ENCODE measurements around the gene ZBTB6.
"Not testable (repeated sequence)": the region's sequence is repeated elsewhere in the genome, so short reads cannot be mapped to it uniquely, and the experiment has no call there.

The ZBTB6 gene

GRCh38 chr9:122922713-122923112 is 9.6 kb upstream of the ZBTB6 start:
- no peaks in the 10 kb centered on the region for H3K27me3 ChIP-seq (ENCODE audit: insufficient read depth, low read length)
- no peaks in the 10 kb centered on the region for H3K9me3 ChIP-seq (ENCODE audit: insufficient read depth, low read depth, low read length)
- no peak overlapping the region for H3K4me3 ChIP-seq (ENCODE audit: low read length)
- WGBS, result 84% methylated on average over 8 of the region's 8 CpGs
- H3K27ac ChIP-seq (ENCODE audit: low read depth, low read length), result peak overlapping the region; percentile 62; the same call in 1 of the 2 replicates
- H3K36me3 ChIP-seq (ENCODE audit: insufficient read depth, low read length), result peaks cover 38% of the 10 kb centered on the region
- H3K4me1 ChIP-seq (ENCODE audit: insufficient read depth, low read length), result peaks cover 18% of the 10 kb centered on the region
- no peak overlapping the region for H3K9ac ChIP-seq (ENCODE audit: low read depth, low read length)

DNA sequence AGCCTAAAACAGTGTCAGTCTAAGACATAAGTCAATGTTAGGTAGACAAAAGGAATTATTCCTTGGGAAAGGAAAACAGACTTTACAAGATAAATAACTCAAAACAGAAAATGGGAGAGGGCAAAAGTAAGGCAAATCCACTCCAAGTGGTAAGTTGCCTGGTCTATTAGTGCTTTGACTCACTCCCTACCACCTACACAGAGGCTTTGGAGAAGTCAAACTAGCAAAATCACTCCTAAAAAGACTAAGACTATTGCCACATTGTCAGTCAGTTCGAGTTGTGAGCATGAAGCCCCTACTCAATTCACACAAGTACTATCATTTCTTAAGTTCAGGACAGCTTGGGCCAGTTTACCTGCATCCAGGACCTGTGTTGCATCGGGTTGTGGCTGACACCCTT is 5.2 kb upstream of the ZBTB6 start:
- Histone ChIP-seq H3K36me3 (ENCODE audit: insufficient read depth, low read length) (peaks cover 38% of the 10 kb centered on the region), H3K4me1 (ENCODE audit: insufficient read depth, low read length) (peaks cover 11% of the 10 kb centered on the region), H3K27ac (ENCODE audit: low read depth, low read length) (no peak overlapping the region), H3K9ac (ENCODE audit: low read depth, low read length) (no peak overlapping the region), H3K4me3 (ENCODE audit: low read length) (no peak overlapping the region), H3K27me3 (ENCODE audit: insufficient read depth, low read length) (no peaks in the 10 kb centered on the region), H3K9me3 (ENCODE audit: insufficient read depth, low read depth, low read length) (no peaks in the 10 kb centered on the region)
- WGBS, result 93% methylated on average over 2 of the region's 2 CpGs

DNA sequence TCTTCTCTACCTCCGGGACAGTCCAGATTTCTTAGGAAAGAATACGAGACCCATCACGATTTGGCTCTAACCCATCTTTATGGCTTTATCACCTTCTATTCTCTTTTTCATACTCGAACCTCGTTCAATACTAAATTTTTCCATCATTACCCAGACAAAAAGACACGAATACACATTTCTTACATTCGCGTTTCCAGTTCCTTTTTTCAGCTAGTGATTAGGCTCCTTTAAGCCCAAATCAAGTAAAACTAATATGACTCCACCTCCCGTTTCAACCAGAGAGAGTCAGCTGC is 506 bp downstream of the ZBTB6 start:
- WGBS, result 7% methylated on average over 9 of the region's 9 CpGs
- peaks cover 6% of the 10 kb centered on the region; the same call in 1 of the 2 replicates for H3K4me1 ChIP-seq (ENCODE audit: insufficient read depth, low read length)

GRCh38 chr9:122906122-122906521 is 7.0 kb downstream of the ZBTB6 start:
- Histone ChIP-seq H3K4me1 (ENCODE audit: insufficient read depth, low read length) (peaks cover 15% of the 10 kb centered on the region), H3K36me3 (ENCODE audit: insufficient read depth, low read length) (peaks cover 30% of the 10 kb centered on the region)
- 97% methylated on average over 16 of the region's 16 CpGs for WGBS
- not testable (repeated sequence) for H3K9ac ChIP-seq (ENCODE audit: low read depth, low read length); H3K27me3 ChIP-seq (ENCODE audit: insufficient read depth, low read length); H3K4me3 ChIP-seq (ENCODE audit: low read length); H3K27ac ChIP-seq (ENCODE audit: low read depth, low read length); H3K9me3 ChIP-seq (ENCODE audit: insufficient read depth, low read depth, low read length)

More for the DNA sequence above, 506 bp downstream of the ZBTB6 start:
- Histone ChIP-seq H3K27me3 (ENCODE audit: insufficient read depth, low read length) (no peaks in the 10 kb centered on the region), H3K27ac (ENCODE audit: low read depth, low read length) (peak overlapping the region; percentile 93), H3K9me3 (ENCODE audit: insufficient read depth, low read depth, low read length) (no peaks in the 10 kb centered on the region), H3K9ac (ENCODE audit: low read depth, low read length) (peak overlapping the region; percentile 94), H3K4me3 (ENCODE audit: low read length) (peak overlapping the region; percentile 81), H3K36me3 (ENCODE audit: insufficient read depth, low read length) (peaks cover 34% of the 10 kb centered on the region)

- WGBS, result under 1% methylated on average over 77 of the region's 77 CpGs
- H3K27ac ChIP-seq (ENCODE audit: low read depth, low read length), result peak within 1 kb of the TSS; percentile 86
- peaks cover 20% of the 10 kb centered on the region for H3K36me3 ChIP-seq (ENCODE audit: insufficient read depth, low read length)
- H3K27me3 ChIP-seq (ENCODE audit: insufficient read depth, low read length), result no peaks in the 10 kb centered on the region
- peak within 1 kb of the TSS; percentile 96 for H3K9ac ChIP-seq (ENCODE audit: low read depth, low read length)
- H3K4me3 ChIP-seq (ENCODE audit: low read length), result peak within 1 kb of the TSS; percentile 83
- no peaks in the 10 kb centered on the region for H3K9me3 ChIP-seq (ENCODE audit: insufficient read depth, low read depth, low read length)
- H3K4me1 ChIP-seq (ENCODE audit: insufficient read depth, low read length), result peaks cover 15% of the 10 kb centered on the region
Measured at GRCh38 chr9:122904823-122905710, 8.1 kb downstream of the ZBTB6 start, which contains the start of gene RC3H2. Gene RC3H2 (minus strand): TSS chr9:122905359. CDS start chr9:122897509, 7,850 bp downstream.

GRCh38 chr9:122904466-122904822 is 8.7 kb downstream of the ZBTB6 start:
- H3K27ac ChIP-seq (ENCODE audit: low read depth, low read length), result peak overlapping the region; percentile 86

GRCh38 chr9:122900791-122901190 is 12.3 kb downstream of the ZBTB6 start:
- no peak overlapping the region for H3K27ac ChIP-seq (ENCODE audit: low read depth, low read length)
- H3K36me3 ChIP-seq (ENCODE audit: insufficient read depth, low read length), result peaks cover 29% of the 10 kb centered on the region
- 95% methylated on average over 2 of the region's 2 CpGs for WGBS
- no peaks in the 10 kb centered on the region for H3K9me3 ChIP-seq (ENCODE audit: insufficient read depth, low read depth, low read length)
- no peaks in the 10 kb centered on the region for H3K27me3 ChIP-seq (ENCODE audit: insufficient read depth, low read length)
- H3K9ac ChIP-seq (ENCODE audit: low read depth, low read length), result no peak overlapping the region
- H3K4me3 ChIP-seq (ENCODE audit: low read length), result no peak overlapping the region
- H3K4me1 ChIP-seq (ENCODE audit: insufficient read depth, low read length), result peaks cover 15% of the 10 kb centered on the region

More at GRCh38 chr9:122904466-122904822, 8.7 kb downstream of the ZBTB6 start:
- H3K4me1 ChIP-seq (ENCODE audit: insufficient read depth, low read length), result peaks cover 15% of the 10 kb centered on the region
- peak overlapping the region; percentile 83 for H3K4me3 ChIP-seq (ENCODE audit: low read length)
- under 1% methylated on average over 8 of the region's 8 CpGs for WGBS
- peak overlapping the region; percentile 96 for H3K9ac ChIP-seq (ENCODE audit: low read depth, low read length)
- no peaks in the 10 kb centered on the region for H3K9me3 ChIP-seq (ENCODE audit: insufficient read depth, low read depth, low read length)
- H3K36me3 ChIP-seq (ENCODE audit: insufficient read depth, low read length), result peaks cover 13% of the 10 kb centered on the region
- H3K27me3 ChIP-seq (ENCODE audit: insufficient read depth, low read length), result no peaks in the 10 kb centered on the region

DNA sequence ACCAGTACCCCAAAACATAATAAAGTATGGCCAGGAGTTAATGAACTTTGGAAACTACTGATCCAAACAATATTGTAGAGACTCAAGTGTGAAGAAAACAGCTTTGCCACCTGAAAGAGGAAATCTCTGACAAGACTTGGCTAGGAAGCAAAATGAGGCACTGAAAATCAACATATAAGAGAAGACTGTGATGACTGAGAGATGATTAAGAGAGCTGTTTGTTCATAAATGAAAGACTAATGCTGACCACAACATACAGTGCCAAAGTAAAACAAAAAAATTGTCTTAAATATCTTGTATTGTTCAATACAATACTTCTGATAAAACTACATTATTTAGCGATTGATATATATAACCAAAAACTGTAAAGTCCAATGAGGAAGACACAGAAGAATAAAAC is 15.2 kb downstream of the ZBTB6 start:
- Histone ChIP-seq H3K36me3 (ENCODE audit: insufficient read depth, low read length) (peaks cover 53% of the 10 kb centered on the region), H3K27ac (ENCODE audit: low read depth, low read length) (no peak overlapping the region), H3K9ac (ENCODE audit: low read depth, low read length) (no peak overlapping the region), H3K9me3 (ENCODE audit: insufficient read depth, low read depth, low read length) (no peaks in the 10 kb centered on the region), H3K4me3 (ENCODE audit: low read length) (no peak overlapping the region), H3K4me1 (ENCODE audit: insufficient read depth, low read length) (peaks cover 3% of the 10 kb centered on the region; the same call in 1 of the 2 replicates), H3K27me3 (ENCODE audit: insufficient read depth, low read length) (no peaks in the 10 kb centered on the region)
- WGBS, result no CpG with 5 or more reads among the region's 1 CpG

GRCh38 chr9:122888480-122888879 is 24.6 kb downstream of the ZBTB6 start:
- H3K4me3 ChIP-seq (ENCODE audit: low read length), result no peak overlapping the region
- no peaks in the 10 kb centered on the region for H3K27me3 ChIP-seq (ENCODE audit: insufficient read depth, low read length)
- H3K4me1 ChIP-seq (ENCODE audit: insufficient read depth, low read length), result no peaks in the 10 kb centered on the region
- peaks cover 96% of the 10 kb centered on the region for H3K36me3 ChIP-seq (ENCODE audit: insufficient read depth, low read length)
- H3K27ac ChIP-seq (ENCODE audit: low read depth, low read length), result no peak overlapping the region
- no peak overlapping the region for H3K9ac ChIP-seq (ENCODE audit: low read depth, low read length)
- 100% methylated on average over 2 of the region's 3 CpGs for WGBS
- no peaks in the 10 kb centered on the region for H3K9me3 ChIP-seq (ENCODE audit: insufficient read depth, low read depth, low read length)

DNA sequence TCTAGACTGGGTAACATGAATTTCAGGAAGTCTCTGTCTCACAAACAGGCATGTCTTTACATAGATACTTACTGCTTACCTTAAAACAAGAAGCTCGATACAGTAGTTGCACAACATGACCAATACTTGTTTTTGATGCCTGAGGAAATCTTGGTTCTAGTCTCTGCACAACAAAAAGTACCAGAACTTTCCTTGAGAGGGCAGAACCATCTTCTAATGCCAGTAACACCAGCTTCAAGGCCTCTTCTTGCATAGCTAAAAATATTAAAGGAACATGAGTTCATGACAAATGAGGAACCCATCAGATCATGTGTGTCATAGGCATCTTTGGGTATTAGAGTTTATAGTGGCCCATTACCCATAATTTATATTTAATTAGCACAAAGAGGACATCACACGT is 30.0 kb downstream of the ZBTB6 start:
- Histone ChIP-seq H3K4me1 (ENCODE audit: insufficient read depth, low read length) (no peaks in the 10 kb centered on the region), H3K27me3 (ENCODE audit: insufficient read depth, low read length) (no peaks in the 10 kb centered on the region), H3K9ac (ENCODE audit: low read depth, low read length) (no peak overlapping the region), H3K27ac (ENCODE audit: low read depth, low read length) (no peak overlapping the region), H3K9me3 (ENCODE audit: insufficient read depth, low read depth, low read length) (no peaks in the 10 kb centered on the region), H3K36me3 (ENCODE audit: insufficient read depth, low read length) (peaks cover 97% of the 10 kb centered on the region), H3K4me3 (ENCODE audit: low read length) (no peak overlapping the region)
- 97% methylated on average over 2 of the region's 2 CpGs for WGBS

GRCh38 chr9:122879443-122879842 is 33.7 kb downstream of the ZBTB6 start:
- Histone ChIP-seq H3K4me3 (ENCODE audit: low read length) (no peak overlapping the region), H3K27ac (ENCODE audit: low read depth, low read length) (no peak overlapping the region), H3K36me3 (ENCODE audit: insufficient read depth, low read length) (peaks cover 99% of the 10 kb centered on the region), H3K9ac (ENCODE audit: low read depth, low read length) (no peak overlapping the region), H3K9me3 (ENCODE audit: insufficient read depth, low read depth, low read length) (no peaks in the 10 kb centered on the region), H3K4me1 (ENCODE audit: insufficient read depth, low read length) (no peaks in the 10 kb centered on the region), H3K27me3 (ENCODE audit: insufficient read depth, low read length) (no peaks in the 10 kb centered on the region)
- 88% methylated on average over 2 of the region's 2 CpGs for WGBS
